GM12874 (cell line): Measurements from ENCODE around the gene THRB.

Source experiments
- TF ChIP-seq, protein P1 (sequence below): IDR thresholded peaks from 2 replicates; pipeline ENCODE4 v1.5.1; 2011; ENCODE audit warnings: low read depth, mild to moderate bottlenecking, control low read depth, low read length, moderate library complexity; ENCODE audit not compliant: insufficient read depth

Gene THRB

DNA sequence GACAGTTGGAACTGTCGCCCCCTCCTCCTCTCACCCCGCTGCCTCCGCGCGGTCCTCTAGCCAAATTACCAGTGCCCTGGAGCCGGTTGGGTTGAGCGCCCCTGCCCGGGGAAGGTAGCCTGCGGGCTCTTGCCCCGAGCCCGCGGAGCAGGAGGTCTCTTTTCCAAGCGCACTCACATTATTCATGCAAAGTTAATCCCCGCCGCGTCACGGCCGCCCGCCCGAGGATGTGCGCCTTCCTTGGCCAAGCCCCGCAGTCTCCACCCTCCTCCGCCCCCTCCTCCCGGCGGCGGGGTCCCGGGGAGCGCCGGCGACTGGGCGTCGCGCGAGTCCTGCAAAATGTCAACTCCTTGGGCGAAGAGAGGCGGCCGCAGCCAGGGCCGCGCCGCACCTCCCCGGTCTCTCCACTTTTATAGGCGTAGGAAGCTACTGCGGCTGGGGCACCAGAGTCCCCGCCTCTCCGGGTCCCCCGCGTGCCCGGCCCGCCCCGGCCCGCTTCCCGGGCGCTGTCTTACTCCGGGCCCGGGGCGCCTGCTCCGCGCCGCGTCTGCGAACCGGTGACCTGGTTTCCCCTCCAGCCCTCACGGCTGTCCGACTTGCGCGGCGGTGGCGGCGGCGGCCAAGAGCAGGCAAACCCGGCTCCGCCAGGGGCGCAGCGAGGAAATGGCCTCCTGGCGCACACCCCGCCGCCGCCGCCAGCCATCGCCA lies at the start of gene THRB:
THRB (minus strand) TSS at position 233 of the 708 bp plus-strand sequence.
- TF ChIP-seq, protein P1, sequence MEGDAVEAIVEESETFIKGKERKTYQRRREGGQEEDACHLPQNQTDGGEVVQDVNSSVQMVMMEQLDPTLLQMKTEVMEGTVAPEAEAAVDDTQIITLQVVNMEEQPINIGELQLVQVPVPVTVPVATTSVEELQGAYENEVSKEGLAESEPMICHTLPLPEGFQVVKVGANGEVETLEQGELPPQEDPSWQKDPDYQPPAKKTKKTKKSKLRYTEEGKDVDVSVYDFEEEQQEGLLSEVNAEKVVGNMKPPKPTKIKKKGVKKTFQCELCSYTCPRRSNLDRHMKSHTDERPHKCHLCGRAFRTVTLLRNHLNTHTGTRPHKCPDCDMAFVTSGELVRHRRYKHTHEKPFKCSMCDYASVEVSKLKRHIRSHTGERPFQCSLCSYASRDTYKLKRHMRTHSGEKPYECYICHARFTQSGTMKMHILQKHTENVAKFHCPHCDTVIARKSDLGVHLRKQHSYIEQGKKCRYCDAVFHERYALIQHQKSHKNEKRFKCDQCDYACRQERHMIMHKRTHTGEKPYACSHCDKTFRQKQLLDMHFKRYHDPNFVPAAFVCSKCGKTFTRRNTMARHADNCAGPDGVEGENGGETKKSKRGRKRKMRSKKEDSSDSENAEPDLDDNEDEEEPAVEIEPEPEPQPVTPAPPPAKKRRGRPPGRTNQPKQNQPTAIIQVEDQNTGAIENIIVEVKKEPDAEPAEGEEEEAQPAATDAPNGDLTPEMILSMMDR, result no peak

DNA sequence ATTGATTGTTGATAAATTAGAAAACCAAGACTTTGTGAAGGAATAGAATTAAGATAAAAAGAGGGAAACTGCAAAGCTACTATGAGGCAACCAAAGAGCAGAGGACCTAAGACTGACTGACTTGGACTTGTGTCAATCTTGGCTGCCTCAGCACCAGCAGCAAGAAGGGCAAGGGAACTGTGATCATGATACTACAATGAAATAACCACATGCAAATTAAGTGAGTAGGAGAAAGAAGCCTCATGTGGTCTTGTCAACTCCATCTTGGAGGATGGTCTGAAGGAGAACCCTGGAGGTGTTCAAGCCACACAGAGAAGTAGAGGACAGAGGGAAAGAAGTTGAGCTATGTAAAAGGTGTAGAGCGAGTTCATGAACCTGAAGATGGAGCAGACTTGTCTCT lies 47.3 kb upstream of the THRB start:
- TF ChIP-seq, protein P1, result no peak

DNA sequence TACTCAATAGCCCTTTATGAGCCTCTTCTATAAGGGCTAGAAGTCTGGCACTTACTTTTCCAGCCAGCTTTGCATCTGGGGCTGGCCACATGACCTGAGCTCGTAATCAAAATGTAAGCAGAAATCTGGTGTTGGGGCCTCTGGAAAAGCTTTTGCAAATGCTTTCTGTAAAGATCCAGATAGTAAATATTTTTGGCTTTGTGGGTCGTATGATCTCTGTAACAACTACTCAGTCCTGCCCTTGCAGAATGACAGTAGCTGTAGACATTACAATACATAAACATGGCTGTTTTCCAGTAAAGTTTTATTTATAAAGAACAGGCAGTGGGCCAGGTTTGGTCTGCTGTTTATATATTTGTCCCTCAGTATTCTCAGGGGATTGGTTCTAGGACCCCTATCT lies 46.2 kb upstream of the THRB start:
- TF ChIP-seq, protein P1, result no peak

DNA sequence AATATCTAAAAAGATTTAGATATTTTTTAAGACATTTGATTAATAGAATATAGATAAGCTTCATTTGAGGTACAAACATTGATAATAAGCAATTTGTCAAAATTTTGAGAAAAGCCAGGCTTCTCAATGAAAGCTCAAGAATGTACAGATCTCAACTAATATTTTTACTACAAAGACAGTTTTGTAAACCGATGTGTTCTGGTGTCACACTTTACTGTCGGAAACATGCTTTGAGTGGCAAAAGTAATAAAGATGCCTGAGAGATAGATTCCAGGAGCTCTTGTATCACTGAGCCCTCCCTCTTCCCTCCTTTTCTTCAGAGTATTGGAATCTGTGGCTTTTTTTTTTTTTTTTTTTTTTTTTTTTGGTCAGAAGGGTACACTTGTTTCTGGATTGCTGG lies 45.0 kb upstream of the THRB start:
- TF ChIP-seq, protein P1, result no peak

DNA sequence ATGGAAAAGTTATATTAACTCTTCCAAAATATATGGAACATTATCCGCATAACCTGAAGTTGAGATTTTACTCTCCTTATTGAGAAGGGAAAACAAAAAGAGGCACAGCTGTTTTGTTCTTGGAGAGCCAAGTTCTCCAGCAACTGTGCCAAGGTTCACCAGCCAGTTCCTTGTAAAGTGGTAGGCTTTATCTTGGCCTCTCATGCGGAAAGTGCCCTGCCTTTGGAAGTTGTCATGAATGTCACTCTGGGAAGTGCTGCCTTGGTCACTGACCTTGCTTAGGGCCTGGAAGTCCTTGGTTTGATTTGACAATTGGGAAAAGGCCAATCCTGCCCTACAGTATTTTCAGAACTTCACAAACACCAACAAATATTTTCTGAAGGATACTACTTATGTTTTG lies 44.2 kb upstream of the THRB start:
- TF ChIP-seq, protein P1, result no peak

DNA sequence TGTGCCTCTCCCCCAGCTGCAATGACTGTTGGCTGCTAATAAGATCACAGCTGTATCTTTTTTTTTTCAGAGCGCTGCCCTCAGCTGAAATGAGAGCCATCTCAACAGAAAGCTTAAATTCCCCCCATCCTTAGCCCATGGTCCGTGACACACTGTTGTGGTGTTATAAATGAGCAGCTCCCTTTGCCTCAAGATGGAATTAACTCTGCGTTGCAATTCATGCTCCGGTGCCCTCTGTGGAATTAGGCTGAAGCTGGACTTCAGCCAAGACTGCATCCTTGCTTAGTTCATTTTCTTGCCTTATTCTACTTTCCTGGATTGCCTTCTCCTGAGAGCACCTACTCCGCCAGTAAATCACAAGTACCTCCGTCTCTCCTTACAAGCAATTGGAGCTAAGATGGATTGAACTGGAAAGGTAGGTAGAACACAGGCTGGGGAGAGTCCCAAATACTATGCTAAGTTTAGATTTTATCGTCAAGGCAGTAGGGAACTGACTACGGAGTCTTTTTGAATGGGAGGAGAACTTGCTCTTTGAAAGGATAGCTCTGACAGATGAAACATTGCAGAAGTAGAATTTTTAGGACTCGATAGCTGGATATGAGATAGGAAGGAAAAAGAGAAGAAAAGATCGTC lies 39.0 kb upstream of the THRB start:
- TF ChIP-seq, protein P1, result no peak

DNA sequence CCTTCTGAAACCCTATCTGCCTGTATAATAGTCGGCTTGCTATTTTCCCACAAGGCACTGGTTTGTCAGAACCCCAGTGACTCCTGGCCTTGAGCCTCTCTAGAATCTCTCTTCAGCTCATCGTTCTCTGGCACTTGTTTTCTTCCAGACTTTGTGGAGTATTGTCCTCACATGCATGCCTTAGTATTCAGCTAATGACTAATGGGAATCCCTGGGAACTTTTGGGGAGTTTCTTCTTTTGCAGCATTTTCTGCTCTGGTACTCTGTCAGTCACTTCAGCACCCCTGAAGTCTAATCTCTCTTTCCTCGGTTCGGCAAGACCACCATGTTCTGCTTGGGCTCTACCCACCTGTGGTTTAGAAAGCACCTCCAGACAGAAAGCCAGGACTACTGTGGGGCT lies 35.8 kb upstream of the THRB start:
- TF ChIP-seq, protein P1, result no peak
